Spinal cord (tissue), 10 donors: ENCODE results near the gene ACOT7. TPM values are rescaled to one million over a fixed set of nuclear protein-coding genes. Genes with fewer than 3 reads are reported as not detected.
A peak's percentile ranks its signal among the peaks of the same experiment; 100 is the strongest.

ENCODE experiments used
- DNase-seq, 6 donors: peaks; one replicate each; pipeline versions ENCODE4 v3.0.0 to v3.0.0-alpha.2; 2013 to 2015; ENCODE audit warnings: low spot score in 6 of 6, low read depth in 4 of 6
- H3K27ac ChIP-seq: one replicate; pipeline ENCODE4 v1.5.1; 2013; ENCODE audit warnings: low read depth, low read length, control low read depth
- H3K27me3 ChIP-seq: one replicate; pipeline ENCODE4 v1.6.1; 2013; ENCODE audit warnings: low read length; ENCODE audit not compliant: control insufficient read depth, insufficient read depth
- H3K36me3 ChIP-seq: one replicate; pipeline ENCODE4 v1.6.1; 2013; ENCODE audit warnings: low read length; ENCODE audit not compliant: control insufficient read depth, insufficient read depth
- H3K4me1 ChIP-seq: one replicate; pipeline ENCODE4 v1.6.1; 2013; ENCODE audit warnings: low read length; ENCODE audit not compliant: control insufficient read depth, insufficient read depth
- H3K4me3 ChIP-seq: one replicate; pipeline ENCODE4 v1.5.1; 2013; ENCODE audit warnings: low read depth, low read length, control low read depth
- H3K9me3 ChIP-seq: one replicate; pipeline ENCODE4 v1.6.1; 2013; ENCODE audit warnings: low read length; ENCODE audit not compliant: control insufficient read depth, insufficient read depth
- WGBS: methylation state at CpG from one replicate; pipeline ENCODE4 v1.1.5; 2013; ENCODE audit warnings: missing lambda C conversion rate; ENCODE audit not compliant: insufficient coverage; 5-methylcytosine and 5-hydroxymethylcytosine counted together
- polyA plus RNA-seq, 2 donors: library from polyadenylated mRNA; unstranded; fragments of 120-200 nt; gene quantifications; one replicate each; pipeline ENCODE4 v1.2.1, GENCODE V29; 2013; ENCODE audit not compliant: insufficient read length in 2 of 2
- total RNA-seq, 2 donors: library from RNA; depleted of rRNA in 1 of 2; stranded (reverse); fragments of 120-200 nt in 1 of 2; fragments of >200 nt in 1 of 2; gene quantifications; one replicate each; pipeline versions ENCODE4 v1.2.3 to v1.2.4, GENCODE V29; 2013 to 2014
- donor health status: healthy.

The ACOT7 gene
- total and polyA plus RNA-seq, 4 donors: 31.8 to 198 (median 128) TPM

DNA sequence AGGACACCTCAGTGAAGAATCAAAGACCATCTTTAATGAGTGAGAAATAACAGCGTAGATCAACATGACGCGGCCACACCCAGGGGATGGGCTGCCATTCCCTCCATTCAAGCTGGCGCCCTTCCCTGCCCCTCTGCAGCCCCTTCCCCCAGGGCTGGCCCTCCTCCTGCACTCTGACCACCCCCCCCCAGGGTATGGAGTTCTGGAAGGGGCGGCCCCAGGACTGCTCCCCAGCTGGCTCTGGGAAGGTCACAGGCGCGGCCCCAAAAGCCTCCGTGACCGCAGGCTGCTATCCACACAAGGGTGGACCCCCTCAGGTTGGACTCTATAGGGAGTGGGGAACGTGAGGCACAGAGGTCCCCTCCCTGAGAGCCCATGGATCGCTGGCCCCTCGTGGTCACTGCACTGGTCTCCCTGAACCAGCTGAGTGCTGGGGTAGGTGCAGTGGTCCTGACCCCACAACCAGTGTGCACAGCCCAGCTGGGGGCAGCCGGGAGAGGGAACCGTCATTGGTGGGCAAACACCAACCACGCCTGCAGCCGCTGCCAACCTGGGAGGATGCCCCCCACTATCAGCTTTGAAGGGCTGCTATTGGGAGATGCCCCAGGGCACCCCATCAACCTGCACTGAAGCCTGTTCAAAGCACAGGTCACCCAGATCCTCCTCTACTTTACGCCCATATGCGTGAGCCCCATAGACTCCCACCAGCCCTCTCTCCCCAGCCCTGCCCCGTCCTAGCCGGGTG lies 116.6 kb downstream of the ACOT7 start:
- H3K9me3 ChIP-seq: no peaks in the 10 kb centered on the region
- no peak for DNase-seq
- WGBS: 84% methylated on average over 15 of the region's 20 CpGs
- no peaks in the 10 kb centered on the region for H3K27me3 ChIP-seq
- H3K4me3 ChIP-seq: no peak overlapping the region
- peaks cover 83% of the 10 kb centered on the region for H3K36me3 ChIP-seq
- H3K27ac ChIP-seq: peak overlapping the region; percentile 62
- H3K4me1 ChIP-seq: peaks cover 70% of the 10 kb centered on the region

DNA sequence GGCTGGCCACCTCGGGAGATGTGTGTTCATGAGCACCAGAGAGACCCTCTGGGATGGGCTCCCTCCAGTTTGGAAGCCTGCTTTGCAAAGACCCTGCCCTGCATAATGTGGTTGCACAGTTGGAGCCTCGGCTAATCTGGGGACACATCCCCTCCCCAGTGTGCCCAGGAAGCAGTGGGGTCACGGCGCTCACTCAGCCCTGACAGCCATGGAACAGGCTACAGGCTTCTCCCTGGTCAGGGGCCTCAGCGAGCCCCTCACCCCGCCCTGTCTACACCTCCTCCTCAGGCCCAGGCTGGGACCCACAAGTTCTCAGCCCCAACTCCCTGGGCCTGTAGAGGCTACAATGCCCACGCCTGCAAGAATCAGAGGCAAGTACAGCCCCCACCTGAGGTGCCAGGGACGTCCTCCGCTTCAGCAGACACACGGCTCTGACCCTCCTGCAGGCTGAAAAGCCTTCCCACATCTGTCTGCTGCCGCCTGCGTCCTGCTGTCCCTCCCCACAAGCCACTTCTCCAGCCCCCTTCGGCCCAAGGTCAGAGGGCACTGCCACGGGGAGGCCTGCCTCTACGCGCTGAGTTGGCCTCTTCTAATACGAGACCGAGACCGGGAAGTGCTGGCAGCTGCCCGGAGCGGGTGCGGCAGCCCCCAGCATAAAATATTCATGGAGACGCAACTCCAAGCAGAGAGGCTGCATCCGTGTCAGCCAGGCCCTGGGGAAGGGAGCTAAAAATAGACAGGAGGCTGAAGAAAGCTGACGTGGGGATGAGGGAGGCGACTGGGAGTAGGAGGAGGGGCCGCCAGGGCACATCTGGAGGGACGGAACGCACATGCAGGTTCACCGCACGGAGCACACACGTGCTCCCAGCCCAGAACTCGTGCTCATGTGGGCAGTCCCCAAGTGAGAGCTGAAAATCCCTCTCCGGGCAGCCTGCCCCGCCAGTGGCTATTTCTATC lies 117.5 kb downstream of the ACOT7 start:
- H3K36me3 ChIP-seq: peaks cover 81% of the 10 kb centered on the region
- H3K4me3 ChIP-seq: no peak overlapping the region
- no peaks in the 10 kb centered on the region for H3K27me3 ChIP-seq
- WGBS: 39% methylated on average over 35 of the region's 35 CpGs
- DNase-seq: peak in 2 of 6 donors; percentile 81 to 90
- peaks cover 79% of the 10 kb centered on the region for H3K4me1 ChIP-seq
- no peaks in the 10 kb centered on the region for H3K9me3 ChIP-seq
- peak overlapping the region; percentile 71 for H3K27ac ChIP-seq

DNA sequence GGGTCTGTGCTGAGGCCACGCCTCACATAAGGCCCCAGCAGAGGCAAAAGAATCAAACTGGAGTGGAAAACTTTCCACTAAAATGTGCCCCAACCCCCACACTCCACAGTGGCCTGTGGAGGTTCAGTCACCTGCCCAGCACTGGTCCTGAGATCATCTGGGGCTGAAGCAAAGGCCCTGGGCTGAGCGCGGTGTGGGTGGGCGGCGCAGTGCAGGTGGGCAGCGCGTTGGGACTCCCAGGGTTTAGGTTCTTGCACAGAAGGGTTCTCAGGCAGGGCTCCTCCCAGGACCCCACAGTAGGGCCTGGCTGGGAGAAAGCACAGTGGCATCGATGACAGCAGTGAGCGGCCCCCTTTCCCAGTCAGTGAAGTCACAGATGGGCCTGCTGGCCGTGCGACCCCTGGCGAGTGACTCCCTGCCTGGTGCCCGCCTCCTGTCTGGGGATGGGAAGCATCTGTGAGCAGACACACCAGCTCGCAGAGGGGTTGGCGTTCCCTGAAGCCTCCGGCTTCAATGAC lies 118.9 kb downstream of the ACOT7 start:
- no peak overlapping the region for H3K4me3 ChIP-seq
- no peaks in the 10 kb centered on the region for H3K27me3 ChIP-seq
- no peak for DNase-seq
- H3K9me3 ChIP-seq: no peaks in the 10 kb centered on the region
- H3K27ac ChIP-seq: no peak overlapping the region
- peaks cover 81% of the 10 kb centered on the region for H3K4me1 ChIP-seq
- peaks cover 79% of the 10 kb centered on the region for H3K36me3 ChIP-seq
- 93% methylated on average over 15 of the region's 16 CpGs for WGBS

- H3K4me1 ChIP-seq: peaks cover 82% of the 10 kb centered on the region
- peaks cover 77% of the 10 kb centered on the region for H3K36me3 ChIP-seq
- no peaks in the 10 kb centered on the region for H3K27me3 ChIP-seq
- no peak overlapping the region for H3K4me3 ChIP-seq
- WGBS: 88% methylated on average over 11 of the region's 11 CpGs
- H3K9me3 ChIP-seq: no peaks in the 10 kb centered on the region
- no peak for DNase-seq
- peak overlapping the region; percentile 3 for H3K27ac ChIP-seq
Observed at GRCh38 chr1:6274102-6274501, 119.5 kb downstream of the ACOT7 start.

DNA sequence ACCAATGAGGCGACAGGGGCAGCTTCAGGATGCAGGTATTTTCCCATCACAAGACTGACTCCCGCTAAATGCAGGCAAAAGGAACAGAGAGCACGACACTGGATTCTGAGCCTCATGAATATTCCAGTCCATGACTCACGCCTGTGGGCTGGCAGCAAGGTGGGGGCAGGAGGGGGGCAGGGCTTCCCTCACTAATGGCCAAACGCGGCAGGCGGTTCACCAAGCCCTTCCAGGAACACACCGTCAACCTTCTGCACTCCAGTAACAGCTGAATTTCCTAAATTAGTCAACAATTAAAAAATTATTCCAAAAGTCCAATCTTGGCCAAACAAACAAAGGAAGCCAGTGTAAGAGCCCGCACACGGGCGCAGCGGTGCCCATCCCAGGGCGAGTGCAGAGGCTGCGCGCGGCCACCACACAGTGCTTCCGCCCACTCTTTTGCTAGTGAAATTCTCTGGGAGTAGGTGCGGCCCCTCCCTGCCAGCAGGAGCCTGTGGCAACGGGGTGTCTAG lies 120.1 kb downstream of the ACOT7 start:
- peak in 2 of 6 donors; percentile 71 to 82 for DNase-seq
- Histone ChIP-seq H3K27ac (peak overlapping the region; percentile 3), H3K27me3 (no peaks in the 10 kb centered on the region), H3K4me3 (no peak overlapping the region), H3K9me3 (no peaks in the 10 kb centered on the region), H3K4me1 (peaks cover 86% of the 10 kb centered on the region), H3K36me3 (peaks cover 74% of the 10 kb centered on the region)
- 55% methylated on average over 15 of the region's 19 CpGs for WGBS

DNA sequence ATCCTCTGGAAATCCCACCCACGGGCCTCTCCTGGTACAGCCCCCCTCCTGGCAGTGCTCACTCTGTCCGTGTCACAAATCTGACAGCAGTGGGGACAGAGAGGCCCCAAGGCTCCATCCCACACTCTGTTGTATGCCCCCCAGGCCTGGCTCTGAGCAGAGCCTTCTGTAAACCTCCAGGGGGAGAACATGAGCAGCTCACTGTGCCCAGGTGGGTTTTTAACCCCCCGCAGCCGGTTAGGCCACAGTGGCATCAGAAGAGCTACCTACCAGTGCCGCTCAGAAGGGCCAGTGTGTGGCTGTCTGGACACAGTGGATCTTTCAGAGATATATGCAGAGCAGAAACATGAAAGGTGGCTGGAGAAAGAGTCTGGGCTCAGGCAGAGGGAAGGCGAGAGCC lies 120.7 kb downstream of the ACOT7 start:
- Histone ChIP-seq H3K9me3 (no peaks in the 10 kb centered on the region), H3K4me1 (peaks cover 88% of the 10 kb centered on the region), H3K27ac (peak overlapping the region; percentile 3), H3K27me3 (no peaks in the 10 kb centered on the region), H3K36me3 (peaks cover 71% of the 10 kb centered on the region), H3K4me3 (no peak overlapping the region)
- DNase-seq: no peak
- 63% methylated on average over 4 of the region's 6 CpGs for WGBS

- Histone ChIP-seq H3K36me3 (peaks cover 70% of the 10 kb centered on the region), H3K4me3 (no peak overlapping the region), H3K9me3 (no peaks in the 10 kb centered on the region), H3K27ac (peak overlapping the region; percentile 3), H3K4me1 (peaks cover 91% of the 10 kb centered on the region), H3K27me3 (no peaks in the 10 kb centered on the region)
- 68% methylated on average over 9 of the region's 9 CpGs for WGBS
- no peak for DNase-seq
Observed at GRCh38 chr1:6272452-6272851, 121.1 kb downstream of the ACOT7 start.

GRCh38 chr1:6271554-6271953 lies 122.0 kb downstream of the ACOT7 start:
- peak in 2 of 6 donors; percentile 56 to 59 for DNase-seq
- no peaks in the 10 kb centered on the region for H3K27me3 ChIP-seq
- WGBS: 42% methylated on average over 11 of the region's 12 CpGs
- H3K9me3 ChIP-seq: no peaks in the 10 kb centered on the region
- H3K36me3 ChIP-seq: peaks cover 71% of the 10 kb centered on the region
- H3K27ac ChIP-seq: peak overlapping the region; percentile 78
- H3K4me3 ChIP-seq: no peak overlapping the region
- peaks cover 90% of the 10 kb centered on the region for H3K4me1 ChIP-seq

DNA sequence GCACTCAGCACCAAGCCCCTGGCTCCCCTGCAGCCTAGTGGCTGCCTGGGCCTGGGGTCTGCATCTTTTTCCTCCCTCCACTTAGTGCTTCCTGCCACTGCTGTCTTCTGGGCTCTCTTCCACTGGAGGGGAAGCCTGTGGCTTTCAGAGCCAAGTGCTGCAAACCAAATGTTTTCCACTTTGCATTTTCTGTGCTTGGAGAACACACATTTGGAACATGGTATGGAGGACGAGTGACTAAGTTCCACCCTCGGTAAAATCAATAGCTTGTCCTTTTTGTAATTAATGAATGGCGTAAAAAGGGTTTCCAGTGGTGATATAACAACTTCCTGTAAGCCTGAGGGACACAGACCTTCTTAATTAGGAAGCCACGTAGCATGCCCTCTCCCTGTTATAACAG lies 122.6 kb downstream of the ACOT7 start:
- DNase-seq: peak in 2 of 6 donors; percentile 58 to 91
- WGBS: 36% methylated on average over 4 of the region's 4 CpGs
- H3K9me3 ChIP-seq: no peaks in the 10 kb centered on the region
- peaks cover 90% of the 10 kb centered on the region for H3K4me1 ChIP-seq
- H3K27ac ChIP-seq: peak overlapping the region; percentile 78
- no peak overlapping the region for H3K4me3 ChIP-seq
- H3K27me3 ChIP-seq: no peaks in the 10 kb centered on the region
- peaks cover 68% of the 10 kb centered on the region for H3K36me3 ChIP-seq
